HepG2 (cell line): Measurements from ENCODE around the gene KATNBL1. TPM values are rescaled to one million over a fixed set of nuclear protein-coding genes. Genes with fewer than 3 reads are reported as not detected.
A peak's percentile ranks its signal among the peaks of the same experiment; 100 is the strongest.

Experiments
- ATAC-seq: fragments of 200-7000 bp; cut with Tn5 transposase; 3 replicates; pipeline ENCODE4 v1.9.1; 2020; ENCODE audit warnings: mild to moderate bottlenecking, moderate library complexity
- BruUV-seq: library from RNA; stranded (reverse); fragments of 400-500 nt; replicated peaks from 2 replicates; lab custom pipeline; 2021; lab: Mats Ljungman, UMichigan
- CTCF ChIA-PET: fragments of 300-600 bp; formaldehyde crosslinking; extraction: SDS; loops from one replicate; lab custom pipeline; 2021; ENCODE audit warnings: low total read pairs, inconsistent platforms, low intra/inter-chr PET ratio; lab: Yijun Ruan, JAX
- POLR2A ChIA-PET: fragments of 350-600 bp; sonication (Branson Sonifier 250); formaldehyde crosslinking; loops from one replicate; lab custom pipeline; 2020; ENCODE audit warnings: antibody characterized with exemption, inconsistent platforms; lab: Yijun Ruan, JAX
- DNase-seq: peaks from one replicate; pipeline ENCODE4 v3.0.0-alpha.2; 2015; ENCODE audit warnings: low spot score
- FAIRE-seq: peaks from 3 replicates; lab custom pipeline; 2011; peaks lifted over from hg19 to GRCh38; lab: Jason Lieb, UNC
- H2AFZ ChIP-seq: one replicate; pipeline ENCODE4 v1.6.1; 2011; ENCODE audit warnings: low read length, inconsistent platforms
- H3K27ac ChIP-seq: fragments of 300-600 bp; 3 replicates; pipeline ENCODE4 v1.8.0; 2011; ENCODE audit warnings: mixed run types, mild to moderate bottlenecking, mixed read lengths, low read length, inconsistent platforms; ENCODE audit not compliant: insufficient read depth; ENCODE audit errors: extremely low read length
- H3K27me3 ChIP-seq, 2 experiments: fragments of 200-600 bp in 1 of 2; 2 replicates in 1 of 2; 3 replicates in 1 of 2; pipeline versions ENCODE4 v1.6.0 to v1.8.0; 2011; ENCODE audit warnings: low read length in 2 of 2, mild to moderate bottlenecking in 2 of 2, moderate library complexity in 2 of 2, inconsistent platforms in 1 of 2; ENCODE audit not compliant: insufficient read depth in 2 of 2, control insufficient read depth in 1 of 2
- H3K36me3 ChIP-seq, 2 experiments: fragments of 200-600 bp in 1 of 2; replicated peaks in 1 of 2; 2 replicates in 1 of 2; 3 replicates in 1 of 2; pipeline versions ENCODE4 v1.5.1 to v1.8.0; 2011; ENCODE audit warnings: low read length in 2 of 2, inconsistent platforms in 1 of 2; ENCODE audit not compliant: insufficient read depth in 2 of 2, control insufficient read depth in 1 of 2
- H3K4me1 ChIP-seq: 2 replicates; pipeline ENCODE4 v1.5.1; 2012; ENCODE audit warnings: low read length, inconsistent platforms; ENCODE audit not compliant: insufficient read depth
- H3K4me2 ChIP-seq: 2 replicates; pipeline ENCODE4 v1.6.0; 2011; ENCODE audit warnings: low read depth, low read length, inconsistent platforms
- H3K4me3 ChIP-seq, 3 experiments: fragments of 200-600 bp in 1 of 3; sonication (generic), shearing (Covaris generic) in 1 of 3; replicated peaks in 1 of 3; 2 replicates each; pipeline ENCODE4 v1.5.1; 2011 to 2016; ENCODE audit warnings: low read length in 3 of 3, inconsistent platforms in 2 of 3, low read depth in 2 of 3, mild to moderate bottlenecking in 2 of 3, control low read depth in 1 of 3, mixed read lengths in 1 of 3; ENCODE audit not compliant: insufficient read depth in 1 of 3
- H3K79me2 ChIP-seq: one replicate; pipeline ENCODE4 v1.6.1; 2011; ENCODE audit warnings: low read length, inconsistent platforms; ENCODE audit not compliant: insufficient read depth
- H3K9ac ChIP-seq: 2 replicates; pipeline ENCODE4 v1.6.0; 2011; ENCODE audit warnings: mild to moderate bottlenecking, low read depth, low read length, inconsistent platforms; ENCODE audit not compliant: insufficient read depth
- H3K9me3 ChIP-seq: 2 replicates; pipeline ENCODE4 v1.5.1; 2012; ENCODE audit warnings: mild to moderate bottlenecking, low read length
- H4K20me1 ChIP-seq: 2 replicates; pipeline ENCODE4 v1.6.0; 2011; ENCODE audit warnings: inconsistent platforms, mild to moderate bottlenecking, low read length, moderate library complexity; ENCODE audit not compliant: insufficient read depth
- CBX5 ChIP-seq: sonication (generic); formaldehyde crosslinking; IDR thresholded peaks from 2 replicates; pipeline ENCODE4 v1.4.0; 2020; ENCODE audit warnings: missing genetic modification reagents, borderline replicate concordance
- CTCF ChIP-seq: sonication (generic); formaldehyde crosslinking; IDR thresholded peaks from 2 replicates; pipeline ENCODE4 v1.5.0; 2020; ENCODE audit warnings: mild to moderate bottlenecking, missing genetic modification reagents, moderate library complexity
- E2F5 ChIP-seq: sonication (generic); formaldehyde crosslinking; conservative IDR thresholded peaks from 2 replicates; pipeline ENCODE4 v1.4.0; 2020; ENCODE audit warnings: missing genetic modification reagents
- GPBP1L1 ChIP-seq: sonication (generic); formaldehyde crosslinking; IDR thresholded peaks from 2 replicates; pipeline ENCODE4 v1.5.0; 2020; ENCODE audit warnings: mild to moderate bottlenecking, missing genetic modification reagents
- HDAC2 ChIP-seq: sonication (generic); formaldehyde crosslinking; IDR thresholded peaks from 2 replicates; pipeline ENCODE4 v1.4.0; 2020; ENCODE audit warnings: missing genetic modification reagents
- MATR3 ChIP-seq: sonication (generic); formaldehyde crosslinking; IDR thresholded peaks from 2 replicates; pipeline ENCODE4 v1.4.0; 2020; ENCODE audit warnings: missing genetic modification reagents
- NFE2L2 ChIP-seq: fragments of 150-350 bp; IDR thresholded peaks from 2 replicates; pipeline ENCODE4 v1.6.1; 2014; ENCODE audit warnings: low read length
- NKX3-1 ChIP-seq: sonication (generic); formaldehyde crosslinking; IDR thresholded peaks from 2 replicates; pipeline ENCODE4 v1.5.0; 2020; ENCODE audit warnings: missing genetic modification reagents
- NR1H2 ChIP-seq: sonication (generic); formaldehyde crosslinking; IDR thresholded peaks from 2 replicates; pipeline ENCODE4 v1.8.1; 2022; ENCODE audit warnings: low read depth, missing genetic modification reagents, borderline replicate concordance
- PLRG1 ChIP-seq: fragments of 450-650 bp; conservative IDR thresholded peaks from 2 replicates; pipeline ENCODE4 v1.6.1; 2016
- SMC3 ChIP-seq: IDR thresholded peaks from 2 replicates; pipeline ENCODE4 v1.6.1; 2011; ENCODE audit warnings: low read length, improper control_type of control experiment
- STAG1 ChIP-seq: sonication (generic); formaldehyde crosslinking; IDR thresholded peaks from 2 replicates; pipeline ENCODE4 v1.4.0; 2020; ENCODE audit warnings: missing genetic modification reagents
- TP53 ChIP-seq: sonication (generic); formaldehyde crosslinking; conservative IDR thresholded peaks from 2 replicates; pipeline ENCODE4 v1.4.0; 2020; ENCODE audit warnings: missing genetic modification reagents
- ZFP1 ChIP-seq: IDR thresholded peaks from 2 replicates; pipeline ENCODE4 v1.6.1; 2016
- ZNF772 ChIP-seq: sonication (generic); formaldehyde crosslinking; IDR thresholded peaks from 2 replicates; pipeline ENCODE4 v1.5.0; 2020; ENCODE audit warnings: mild to moderate bottlenecking, missing genetic modification reagents
- WGBS: methylation state at CpG from one replicate; pipeline ENCODE4 v1.1.6; 2017; ENCODE audit warnings: low lambda C conversion rate; 5-methylcytosine and 5-hydroxymethylcytosine counted together
- in situ Hi-C: cut with HindIII; loops from 2 replicates; pipeline ENCODE4 v1.10.0; 2017; ENCODE audit warnings: low pct_unique_long_range_greater_than_20kb; ENCODE audit not compliant: extremely low pct_ligation_motif_present
- intact Hi-C: fragments of 100-400 bp; cut with micrococcal nuclease; formaldehyde crosslinking; loops from one replicate; pipeline ENCODE4 v1.10.0; 2022; ENCODE audit not compliant: unreplicated experiment
- polyA plus RNA-seq, 8 experiments: library from polyadenylated mRNA; depleted of rRNA in 3 of 8; stranded (reverse) in 7 of 8; unstranded in 1 of 8; fragments of >200 nt; fragmentation: Illumina TruSeq in 4 of 8; extraction: Trizol in 4 of 8; gene quantifications; 2 replicates each; pipeline versions ENCODE4 v1.2.1 to v1.2.3, GENCODE V29; 2011 to 2016; ENCODE audit warnings: low read depth in 4 of 8, missing spikeins in 1 of 8, mixed read lengths in 1 of 8; ENCODE audit not compliant: insufficient read depth in 1 of 8
- total RNA-seq, 5 experiments: library from RNA; depleted of rRNA; stranded (reverse); fragments of >200 nt; fragmentation: Illumina TruSeq; extraction: Trizol; gene quantifications; 2 replicates each; pipeline ENCODE4 v1.2.3, GENCODE V29; 2016; ENCODE audit warnings: low read depth in 1 of 5

The KATNBL1 gene
- total and polyA plus RNA-seq, 2 of the 13 experiments (the other 11 are each of a cell fraction or from before 2014, with no cell fraction given), result 23.4 to 42.8 TPM

GRCh38 chr15:34111488-34111887 is 98.4 kb downstream of the KATNBL1 start (continued):
- TF ChIP-seq HDAC2 (CRISPR knock-in tag) (no peak), NFE2L2 (no peak), NKX3-1 (CRISPR knock-in tag) (no peak), NR1H2 (CRISPR knock-in tag) (no peak), GPBP1L1 (CRISPR knock-in tag) (no peak), ZFP1 (CRISPR knock-in tag) (no peak), PLRG1 (no peak)
- TF ChIP-seq, all 625 proteins: peak for 0

- Histone ChIP-seq H3K4me2 (peak overlapping the region; percentile 61), H3K79me2 (no peaks in the 10 kb centered on the region), H3K9ac (no peak overlapping the region), H2AFZ (no peak overlapping the region), H3K4me1 (peaks cover 14% of the 10 kb centered on the region), H3K4me3 (no peak overlapping the region), H3K9me3 (no peaks in the 10 kb centered on the region), H3K36me3 (no peaks in the 10 kb centered on the region), H3K27me3 (no peaks in the 10 kb centered on the region), H3K27ac (no peak overlapping the region), H4K20me1 (no peaks in the 10 kb centered on the region)
- ChIA-PET CTCF (interaction anchor here (1.4 to 3.1 kb wide), 2 partner anchors 48 to 100 kb away, joined by 5 to 39 read pairs; partner anchors contain the start of gene KATNBL1), POLR2A (interaction anchor here (1.5 kb wide), 2 partner anchors 8 to 100 kb away, joined by 6 to 17 read pairs; partner anchors contain the start of genes EMC7, KATNBL1 and PGBD4)
- peak; percentile 81 for TF ChIP-seq STAG1 (CRISPR knock-in tag)
- peak; percentile 68 for TF ChIP-seq CTCF (CRISPR knock-in tag)
- no peak for TF ChIP-seq ZNF772 (CRISPR knock-in tag)
- no peak for TF ChIP-seq TP53
- TF ChIP-seq MATR3, result no peak
- TF ChIP-seq E2F5 (CRISPR knock-in tag), result no peak
- no peak for TF ChIP-seq CBX5 (CRISPR knock-in tag)
- peak; percentile 59 for TF ChIP-seq SMC3
- 26% methylated on average over 5 of the region's 5 CpGs for WGBS
- intact Hi-C loops (loop anchor here (1.0 to 10.0 kb wide), 2 partner anchors 100 to 235 kb away; partner anchors contain the start of genes KATNBL1, NOP10 and NUTM1), in situ Hi-C loops (loop anchor here (5.0 kb wide), 1 partner anchor 102 kb away; the partner anchor contains the start of gene KATNBL1)
- ATAC-seq (peak; percentile 78), DNase-seq (peak; percentile 45), FAIRE-seq (no peak)
- no TSS peak for BruUV-seq
Measured at GRCh38 chr15:34109797-34110663, 99.9 kb downstream of the KATNBL1 start.
